Spleen (tissue), 7 donors: ENCODE data around the gene MYL3.

Experiments used
- CTCF ChIP-seq, 11 experiments: fragments of 200-600 bp in 7 of 11; fragments of 450-650 bp in 4 of 11; sonication (generic) in 4 of 11; IDR thresholded peaks in 8 of 11; conservative IDR thresholded peaks in 3 of 11; 1 replicate in 7 of 11; 2 replicates in 4 of 11; pipeline versions ENCODE4 v1.4.0 to v1.8.0; 2016 to 2021; ENCODE audit warnings: antibody characterized with exemption in 11 of 11, inconsistent platforms in 4 of 11, mild to moderate bottlenecking in 1 of 11
- POLR2AphosphoS5 ChIP-seq, 3 donors: sonication (generic); formaldehyde crosslinking; IDR thresholded peaks; one replicate each; pipeline ENCODE4 v1.5.1; 2017; ENCODE audit warnings: antibody characterized with exemption in 3 of 3
- donor health status: DM: no; HTN: no; CAD: no; lungs with moderate emphysema.
- donor health status: DM: no; HTN: no; CAD: no.
- donor health status: DM: no; HTN: no; CAD: no.

DNA sequence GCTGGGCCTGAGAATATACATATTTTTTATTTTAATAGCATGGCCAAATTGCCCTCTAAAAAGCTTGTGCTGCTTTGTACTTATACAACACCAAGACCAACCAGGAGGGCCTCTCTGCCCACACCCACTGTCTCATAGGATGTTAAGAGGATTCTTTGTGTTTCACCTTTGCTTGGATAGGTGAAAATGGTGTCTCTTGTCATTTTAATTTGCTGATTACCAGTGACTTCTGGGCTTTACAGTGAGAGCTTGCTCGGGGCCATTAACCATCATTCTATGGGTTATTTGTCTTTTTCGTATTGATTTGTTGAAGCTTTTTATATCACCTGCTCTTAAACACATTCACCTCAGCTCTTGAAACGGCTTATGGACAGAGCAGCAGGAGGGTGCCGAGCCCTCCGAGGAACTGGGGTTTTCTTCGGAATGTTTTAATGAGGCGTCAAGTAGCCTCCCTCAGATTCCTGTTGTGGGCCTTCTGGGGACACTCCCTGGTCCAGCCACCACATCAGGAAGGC is 24.8 kb upstream of the MYL3 start:
- TF ChIP-seq CTCF (IDR thresholded peaks at IDR 0.05 in 8 of 11, conservative IDR thresholded peaks at IDR 0.05 in 3 of 11) (no peak), POLR2AphosphoS5 (IDR thresholded peaks at IDR 0.05) (no peak)
